ENCODE results near the gene MYO9B. TPM values are rescaled to one million over a fixed set of nuclear protein-coding genes. Genes with fewer than 3 reads are reported as not detected.

MYO9B gene
- total and polyA plus RNA-seq, 2 experiments from 2014 or later = 29.9 to 32.4 TPM

DNA sequence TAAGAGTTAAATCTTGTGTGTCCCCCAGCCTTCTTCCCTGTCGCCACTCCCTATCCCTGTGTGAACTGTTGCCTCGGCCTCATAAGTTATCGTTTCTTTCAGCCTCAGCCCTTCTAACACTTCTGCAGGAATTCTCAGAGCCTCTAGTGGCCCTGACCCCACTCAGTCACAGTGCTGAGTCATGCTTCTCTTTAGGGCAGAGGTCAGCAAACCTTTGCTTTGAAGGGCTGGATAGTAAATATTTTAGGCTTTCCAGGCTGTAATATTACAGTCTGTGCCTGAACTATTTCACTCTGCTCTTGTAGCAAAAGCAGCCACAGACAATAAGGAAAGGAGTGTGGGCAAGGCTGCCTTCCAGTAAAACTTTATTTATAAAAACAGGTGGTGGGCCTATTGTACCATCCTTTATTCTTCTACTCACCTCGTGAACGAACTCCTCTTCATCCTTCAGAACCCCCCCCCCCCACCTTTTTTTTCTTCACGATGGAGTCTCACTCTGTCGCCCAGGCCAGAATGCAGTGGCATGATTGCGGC is 22.1 kb downstream of the MYO9B start:
- peak overlapping the region; percentile 60 for H3K27ac ChIP-seq
- 48% methylated on average over 8 of the region's 8 CpGs for WGBS (ENCODE audit: low lambda C conversion rate, missing lambda C conversion rate)
- no peaks in the 10 kb centered on the region for H3K36me3 ChIP-seq (replicated peaks; ENCODE audit: insufficient read depth, low read depth)
- H3K27me3 ChIP-seq = no peaks in the 10 kb centered on the region
- no peak overlapping the region for H2AFZ ChIP-seq
- H3K79me2 ChIP-seq = peaks cover 75% of the 10 kb centered on the region
- peak overlapping the region; percentile 30 for H3K4me2 ChIP-seq
- H3K4me1 ChIP-seq (ENCODE audit: insufficient read depth) = peaks cover 15% of the 10 kb centered on the region
- H3K9me2 ChIP-seq (replicated peaks; ENCODE audit: insufficient read depth) = no peaks in the 10 kb centered on the region
- H3K9me3 ChIP-seq (ENCODE audit: low read depth) = no peaks in the 10 kb centered on the region
- TF ChIP-seq EZH2phosphoT487 (IDR thresholded peaks at IDR 0.05; ENCODE audit: low read depth, severe bottlenecking, unreplicated experiment) = no peak
- peak; percentile 65 for DNase-seq (ENCODE audit: low spot score)
- H3K4me3 ChIP-seq = no peak overlapping the region
- no peaks in the 10 kb centered on the region for H4K20me1 ChIP-seq (ENCODE audit: insufficient read depth, poor library complexity, severe bottlenecking)

DNA sequence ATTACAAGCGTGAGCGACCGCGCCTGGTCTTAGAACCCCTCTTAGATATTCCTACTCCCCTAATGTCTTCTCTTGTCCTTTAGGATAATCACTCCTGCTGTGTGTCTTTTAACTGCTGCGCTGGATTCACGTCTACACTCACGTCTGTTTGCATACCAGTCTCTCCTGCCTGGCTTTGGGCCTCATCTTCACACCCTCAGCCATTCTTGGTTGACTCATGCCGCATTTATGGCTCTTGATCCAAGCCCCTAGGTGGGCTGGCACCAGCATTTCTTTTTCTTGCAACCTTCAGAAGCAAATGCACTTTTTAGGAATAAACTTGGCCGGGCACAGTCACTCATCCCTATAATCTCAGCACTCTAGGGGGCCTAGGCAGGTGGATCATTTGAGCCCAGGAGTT is 22.7 kb downstream of the MYO9B start:
- Histone ChIP-seq H3K9me3 (ENCODE audit: low read depth) (no peaks in the 10 kb centered on the region), H3K4me1 (ENCODE audit: insufficient read depth) (peaks cover 15% of the 10 kb centered on the region), H3K4me3 (no peak overlapping the region), H3K36me3 (replicated peaks; ENCODE audit: insufficient read depth, low read depth) (no peaks in the 10 kb centered on the region), H3K27ac (peak overlapping the region; percentile 60), H4K20me1 (ENCODE audit: insufficient read depth, poor library complexity, severe bottlenecking) (no peaks in the 10 kb centered on the region), H3K27me3 (no peaks in the 10 kb centered on the region), H3K4me2 (peak overlapping the region; percentile 30), H3K79me2 (peaks cover 75% of the 10 kb centered on the region), H3K9me2 (replicated peaks; ENCODE audit: insufficient read depth) (no peaks in the 10 kb centered on the region), H2AFZ (no peak overlapping the region)
- 73% methylated on average over 9 of the region's 9 CpGs for WGBS (ENCODE audit: low lambda C conversion rate, missing lambda C conversion rate)
- TF ChIP-seq, protein P1, sequence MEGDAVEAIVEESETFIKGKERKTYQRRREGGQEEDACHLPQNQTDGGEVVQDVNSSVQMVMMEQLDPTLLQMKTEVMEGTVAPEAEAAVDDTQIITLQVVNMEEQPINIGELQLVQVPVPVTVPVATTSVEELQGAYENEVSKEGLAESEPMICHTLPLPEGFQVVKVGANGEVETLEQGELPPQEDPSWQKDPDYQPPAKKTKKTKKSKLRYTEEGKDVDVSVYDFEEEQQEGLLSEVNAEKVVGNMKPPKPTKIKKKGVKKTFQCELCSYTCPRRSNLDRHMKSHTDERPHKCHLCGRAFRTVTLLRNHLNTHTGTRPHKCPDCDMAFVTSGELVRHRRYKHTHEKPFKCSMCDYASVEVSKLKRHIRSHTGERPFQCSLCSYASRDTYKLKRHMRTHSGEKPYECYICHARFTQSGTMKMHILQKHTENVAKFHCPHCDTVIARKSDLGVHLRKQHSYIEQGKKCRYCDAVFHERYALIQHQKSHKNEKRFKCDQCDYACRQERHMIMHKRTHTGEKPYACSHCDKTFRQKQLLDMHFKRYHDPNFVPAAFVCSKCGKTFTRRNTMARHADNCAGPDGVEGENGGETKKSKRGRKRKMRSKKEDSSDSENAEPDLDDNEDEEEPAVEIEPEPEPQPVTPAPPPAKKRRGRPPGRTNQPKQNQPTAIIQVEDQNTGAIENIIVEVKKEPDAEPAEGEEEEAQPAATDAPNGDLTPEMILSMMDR (IDR thresholded peaks at IDR 0.05; ENCODE audit: poor library complexity) = no peak
- TF ChIP-seq EZH2phosphoT487 (IDR thresholded peaks at IDR 0.05; ENCODE audit: low read depth, severe bottlenecking, unreplicated experiment) (no peak), EZH2 (IDR thresholded peaks at IDR 0.05; ENCODE audit: borderline replicate concordance) (no peak)
- no peak for DNase-seq (ENCODE audit: low spot score)

GRCh38 chr19:17101686-17102628 is 26.4 kb downstream of the MYO9B start:
- Histone ChIP-seq H3K27me3 (no peaks in the 10 kb centered on the region), H3K36me3 (replicated peaks; ENCODE audit: insufficient read depth, low read depth) (no peaks in the 10 kb centered on the region), H3K4me3 (no peak overlapping the region), H3K4me1 (ENCODE audit: insufficient read depth) (peaks cover 15% of the 10 kb centered on the region), H2AFZ (no peak overlapping the region), H3K4me2 (no peak overlapping the region), H3K9me3 (ENCODE audit: low read depth) (no peaks in the 10 kb centered on the region), H3K27ac (no peak overlapping the region), H3K9me2 (replicated peaks; ENCODE audit: insufficient read depth) (no peaks in the 10 kb centered on the region), H4K20me1 (ENCODE audit: insufficient read depth, poor library complexity, severe bottlenecking) (no peaks in the 10 kb centered on the region), H3K79me2 (peaks cover 49% of the 10 kb centered on the region)
- DNase-seq (ENCODE audit: low spot score) = no peak
- 98% methylated on average over 59 of the region's 59 CpGs for WGBS (ENCODE audit: low lambda C conversion rate, missing lambda C conversion rate)
- no peak for TF ChIP-seq EZH2 (IDR thresholded peaks at IDR 0.05; ENCODE audit: borderline replicate concordance)
- TF ChIP-seq, protein P1 (IDR thresholded peaks at IDR 0.05; ENCODE audit: poor library complexity) = no peak
- no peak for TF ChIP-seq EZH2phosphoT487 (IDR thresholded peaks at IDR 0.05; ENCODE audit: low read depth, severe bottlenecking, unreplicated experiment)

- no peak overlapping the region for H3K27ac ChIP-seq
- peaks cover 43% of the 10 kb centered on the region for H3K79me2 ChIP-seq
- TF ChIP-seq, protein P1 (IDR thresholded peaks at IDR 0.05; ENCODE audit: poor library complexity) = peak; percentile 25
- TF ChIP-seq EZH2phosphoT487 (IDR thresholded peaks at IDR 0.05; ENCODE audit: low read depth, severe bottlenecking, unreplicated experiment) (no peak), EZH2 (IDR thresholded peaks at IDR 0.05; ENCODE audit: borderline replicate concordance) (no peak)
- no peak for DNase-seq (ENCODE audit: low spot score)
- no peak overlapping the region for H2AFZ ChIP-seq
- H3K4me1 ChIP-seq (ENCODE audit: insufficient read depth) = peaks cover 9% of the 10 kb centered on the region
- no peaks in the 10 kb centered on the region for H3K36me3 ChIP-seq (replicated peaks; ENCODE audit: insufficient read depth, low read depth)
- H3K9me3 ChIP-seq (ENCODE audit: low read depth) = no peaks in the 10 kb centered on the region
- no peaks in the 10 kb centered on the region for H3K9me2 ChIP-seq (replicated peaks; ENCODE audit: insufficient read depth)
- H3K27me3 ChIP-seq = no peaks in the 10 kb centered on the region
- H3K4me3 ChIP-seq = no peak overlapping the region
- no peak overlapping the region for H3K4me2 ChIP-seq
- no peaks in the 10 kb centered on the region for H4K20me1 ChIP-seq (ENCODE audit: insufficient read depth, poor library complexity, severe bottlenecking)
- 88% methylated on average over 3 of the region's 3 CpGs for WGBS (ENCODE audit: low lambda C conversion rate, missing lambda C conversion rate)
These were observed 27.6 kb downstream of the MYO9B start for GRCh38 chr19:17103177-17103576.

Measured in hepatocyte (in vitro differentiated cells).